Heart right ventricle (tissue), 16 donors: ENCODE data around the gene MAN1A2. TPM values are rescaled to one million over a fixed set of nuclear protein-coding genes. Genes with fewer than 3 reads are reported as not detected.

Experiments
- ATAC-seq, 8 donors: fragments of 200-7000 bp; cut with Tn5 transposase; one replicate each; pipeline ENCODE4 v1.9.1; 2020; ENCODE audit warnings: mild to moderate bottlenecking in 8 of 8, moderate library complexity in 8 of 8, moderate number of reproducible peaks in 1 of 8
- DNase-seq, 2 donors: peaks; one replicate each; pipeline ENCODE4 v3.0.0-alpha.2; 2020
- H3K27ac ChIP-seq, 10 donors: fragments of 200-600 bp; sonication (generic) in 2 of 10; one replicate each; pipeline versions ENCODE4 v1.5.0 to v1.8.0; 2020 to 2022; ENCODE audit warnings: mild to moderate bottlenecking in 3 of 10
- H3K27me3 ChIP-seq, 7 donors: fragments of 200-600 bp; one replicate each; pipeline ENCODE4 v1.8.0; 2021 to 2022; ENCODE audit warnings: mild to moderate bottlenecking in 2 of 7
- H3K36me3 ChIP-seq, 9 donors: fragments of 200-600 bp; sonication (generic) in 1 of 9; one replicate each; pipeline versions ENCODE4 v1.5.0 to v1.8.0; 2020 to 2022; ENCODE audit warnings: mild to moderate bottlenecking in 2 of 9
- H3K4me1 ChIP-seq, 9 donors: fragments of 200-600 bp; sonication (generic) in 1 of 9; one replicate each; pipeline versions ENCODE4 v1.5.0 to v1.8.0; 2020 to 2022; ENCODE audit warnings: mild to moderate bottlenecking in 4 of 9
- H3K4me3 ChIP-seq, 10 donors: fragments of 200-600 bp; sonication (generic) in 2 of 10; one replicate each; pipeline versions ENCODE4 v1.5.0 to v1.8.0; 2020 to 2022; ENCODE audit warnings: mild to moderate bottlenecking in 7 of 10, moderate library complexity in 2 of 10
- H3K9me3 ChIP-seq, 11 donors: fragments of 200-600 bp in 10 of 11; sonication (generic) in 2 of 11; one replicate each; pipeline versions ENCODE4 v1.5.0 to v1.8.0; 2013 to 2022; ENCODE audit warnings: mild to moderate bottlenecking in 2 of 11, control low read depth in 1 of 11, moderate library complexity in 1 of 11
- CTCF ChIP-seq, 9 donors: fragments of 200-600 bp; sonication (generic) in 2 of 9; IDR thresholded peaks; one replicate each; pipeline versions ENCODE4 v1.5.0 to v1.8.0; 2021 to 2022; ENCODE audit warnings: antibody characterized with exemption in 9 of 9, mild to moderate bottlenecking in 5 of 9, moderate library complexity in 1 of 9
- WGBS, 2 donors: extraction: QIAGEN DNeasy Blood & Tissue Kit; methylation state at CpG; one replicate each; pipeline ENCODE4 v1.1.7; 2013; ENCODE audit warnings: inconsistent platforms in 1 of 2; 5-methylcytosine and 5-hydroxymethylcytosine counted together
- intact Hi-C, 10 donors: fragments of 100-400 bp; cut with DNase I; formaldehyde crosslinking; loops; one replicate each; pipeline versions ENCODE4 v1.11.1 to v1.14.2; 2022
- polyA plus RNA-seq, 2 donors: library from polyadenylated mRNA; stranded (reverse); fragments of 200-250 nt; gene quantifications; one replicate each; pipeline ENCODE4 v1.2.3, GENCODE V29; 2013
- total RNA-seq, 10 donors: library from RNA; stranded (reverse); fragmentation: NEBNext Ultra II Directional in 3 of 10; extraction: Animal tissue kit (Norgen Biotek cat#: 25700) in 3 of 10; gene quantifications; one replicate each; pipeline versions ENCODE4 v1.2.1 to v1.2.4, GENCODE V29; 2021 to 2023
- donor health status: Arrhythmogenic right ventricular cardiomyopathy.
- donor health status: ischemic (EF 13 %, LVEDD 7.1; RV severe dilation, severe dysfunction).
- donor health status: healthy with polysubstance abuse.
- donor health status: DM: no; HTN: yes; CAD: no.
- donor health status: DM: no; HTN: no; CAD: no.
- donor health status: ischemic (EF 25% LVEDD 6.9; RV normal size, moderate dysfunction).
- donor health status: ischemic (EF 25% LVEDD 5.7; RV mildly dilated, moderate dysfunction).
- donor health status: healthy.
- donor health status: DM: yes; HTN: yes; CAD: no.
- donor health status: Ischemic cardiomyopathy.
- donor health status: ischemic (EF 35%, LVEDD 5.7; RV mildly dilated, moderate dysfunction).
- donor health status: nonischemic (EF 11% LVEDD 7.7; RV severe dilation, severe dysfunction).
- donor health status: DM: yes; HTN: yes; CAD: no.
- donor health status: PGD.
- donor health status: ischemic (EF 29% LVEDD 5.4; RV normal size, mild dysfunction).
- donor health status: nonischemic (EF 23%, LVEDD 6.1; RV moderate dilation, normal function).

The MAN1A2 gene
- total and polyA plus RNA-seq, 12 donors = 5.1 to 37.3 (median 26.0) TPM

- no peak overlapping the region for H3K4me3 ChIP-seq
- no peak overlapping the region for H3K27ac ChIP-seq
- DNase-seq (no peak), ATAC-seq (no peak)
- H3K36me3 ChIP-seq = peaks cover 0 to 45% (median 3%) of the 10 kb centered on the region in 9 donors
- no peaks in the 10 kb centered on the region for H3K4me1 ChIP-seq
- no peaks in the 10 kb centered on the region for H3K27me3 ChIP-seq
- TF ChIP-seq CTCF (IDR thresholded peaks at IDR 0.05) = no peak
- H3K9me3 ChIP-seq = peaks cover 0 to 24% (median 0%) of the 10 kb centered on the region in 11 donors
- intact Hi-C loops = no loop called here
Observed at GRCh38 chr1:117479086-117479485, 111.8 kb downstream of the MAN1A2 start.

- H3K27me3 ChIP-seq = no peaks in the 10 kb centered on the region
- no peak for ATAC-seq
- no peak overlapping the region for H3K4me3 ChIP-seq
- peaks cover 0 to 11% (median 0%) of the 10 kb centered on the region in 11 donors for H3K9me3 ChIP-seq
- TF ChIP-seq CTCF (IDR thresholded peaks at IDR 0.05) = no peak
- H3K27ac ChIP-seq = no peak overlapping the region
- no peaks in the 10 kb centered on the region for H3K4me1 ChIP-seq
- intact Hi-C loops = no loop called here
- H3K36me3 ChIP-seq = peaks cover 0 to 55% (median 3%) of the 10 kb centered on the region in 9 donors
- no peak for DNase-seq
- WGBS, 2 donors = 94 to 96% methylated on average over 1 of the region's 1 CpG
Observed at GRCh38 chr1:117481410-117481809, 114.2 kb downstream of the MAN1A2 start.

GRCh38 chr1:117493906-117494305, 126.7 kb downstream of the MAN1A2 start:
- H3K4me1 ChIP-seq = no peaks in the 10 kb centered on the region
- H3K36me3 ChIP-seq = peaks cover 0 to 55% (median 0%) of the 10 kb centered on the region in 9 donors
- no peaks in the 10 kb centered on the region for H3K9me3 ChIP-seq
- no peaks in the 10 kb centered on the region for H3K27me3 ChIP-seq
- ATAC-seq (no peak), DNase-seq (no peak)
- TF ChIP-seq CTCF (IDR thresholded peaks at IDR 0.05) = no peak
- intact Hi-C loops = no loop called here
- 90 to 99% methylated on average over 2 of the region's 2 CpGs for WGBS, 2 donors
- no peak overlapping the region for H3K27ac ChIP-seq
- no peak overlapping the region for H3K4me3 ChIP-seq

GRCh38 chr1:117495068-117495467, 127.8 kb downstream of the MAN1A2 start:
- H3K4me1 ChIP-seq = no peaks in the 10 kb centered on the region
- DNase-seq = no peak
- intact Hi-C loops = no loop called here
- no peak overlapping the region for H3K27ac ChIP-seq
- TF ChIP-seq CTCF (IDR thresholded peaks at IDR 0.05) = no peak
- H3K27me3 ChIP-seq = no peaks in the 10 kb centered on the region
- 98 to 100% methylated on average over 1 of the region's 1 CpG for WGBS, 2 donors
- H3K4me3 ChIP-seq = no peak overlapping the region
- H3K9me3 ChIP-seq = no peaks in the 10 kb centered on the region
- H3K36me3 ChIP-seq = peaks cover 0 to 66% (median 0%) of the 10 kb centered on the region in 9 donors
- ATAC-seq = no peak
